H1 (cell line): Measurements from ENCODE around the gene TNF. TPM values are rescaled to one million over a fixed set of nuclear protein-coding genes. Genes with fewer than 3 reads are reported as not detected.

Experiments used
- ASH2L ChIP-seq: fragments of 200-600, 300-600 bp; sonication (generic); IDR thresholded peaks from one replicate; pipeline ENCODE4 v1.7.1; 2017; ENCODE audit warnings: low read length
- MAFK ChIP-seq: IDR thresholded peaks from 2 replicates; pipeline ENCODE4 v1.6.1; 2012; ENCODE audit warnings: low read depth, mild to moderate bottlenecking, improper control_type of control experiment, low read length
- RAD21 ChIP-seq, 2 experiments: IDR thresholded peaks in 1 of 2; conservative IDR thresholded peaks in 1 of 2; 2 replicates each; pipeline ENCODE4 v1.6.1; 2011; ENCODE audit warnings: low read depth in 2 of 2, low read length in 2 of 2, improper control_type of control experiment in 1 of 2, inconsistent platforms in 1 of 2, mild to moderate bottlenecking in 1 of 2, moderate library complexity in 1 of 2
- RBBP5 ChIP-seq: IDR thresholded peaks from 2 replicates; pipeline ENCODE4 v1.7.1; 2012; ENCODE audit warnings: low read depth, mild to moderate bottlenecking, inconsistent platforms, low read length, moderate library complexity, borderline replicate concordance
- SIN3A ChIP-seq, 2 experiments: IDR thresholded peaks in 1 of 2; conservative IDR thresholded peaks in 1 of 2; 2 replicates each; pipeline ENCODE4 v1.6.1; 2011 to 2012; ENCODE audit warnings: low read length in 2 of 2, improper control_type of control experiment in 1 of 2, low read depth in 1 of 2, mild to moderate bottlenecking in 1 of 2
- USF2 ChIP-seq: IDR thresholded peaks from 2 replicates; pipeline ENCODE4 v1.6.1; 2011; ENCODE audit warnings: low read length, improper control_type of control experiment
- ZNF274 ChIP-seq: IDR thresholded peaks from 2 replicates; pipeline ENCODE4 v1.7.0; 2012; ENCODE audit warnings: low read length, borderline replicate concordance; ENCODE audit errors: extremely low read depth
- polyA plus RNA-seq, 7 experiments: library from polyadenylated mRNA; depleted of rRNA in 3 of 7; stranded (reverse) in 5 of 7; unstranded in 2 of 7; fragments of >200 nt in 5 of 7; fragments of 200-250 nt in 2 of 7; gene quantifications; 1 replicate in 5 of 7; 2 replicates in 1 of 7; 4 replicates in 1 of 7; pipeline versions ENCODE4 v1.2.1 to v1.2.3, GENCODE V29; 2011 to 2013; ENCODE audit warnings: missing spikeins in 2 of 7, mixed read lengths in 2 of 7
- total RNA-seq: library from RNA; stranded (reverse); fragmentation: NEBNext Ultra II Directional; extraction: Animal tissue kit (Norgen Biotek cat#: 25700); gene quantifications from 2 replicates; pipeline ENCODE4 v1.2.1, GENCODE V29; 2021
- TF ChIP-seq, protein P1 (sequence below): IDR thresholded peaks from 2 replicates; pipeline ENCODE4 v1.6.1; 2011; ENCODE audit warnings: low read depth, mild to moderate bottlenecking, low read length; ENCODE audit not compliant: insufficient read depth

Gene TNF
- total and polyA plus RNA-seq, 2 of the 8 experiments (the other 6 are each of a cell fraction or from before 2014, with no cell fraction given) = not detected

GRCh38 chr6:31545291-31545690 lies 30.1 kb upstream of the TNF start (continued):
- TF ChIP-seq, protein P1, sequence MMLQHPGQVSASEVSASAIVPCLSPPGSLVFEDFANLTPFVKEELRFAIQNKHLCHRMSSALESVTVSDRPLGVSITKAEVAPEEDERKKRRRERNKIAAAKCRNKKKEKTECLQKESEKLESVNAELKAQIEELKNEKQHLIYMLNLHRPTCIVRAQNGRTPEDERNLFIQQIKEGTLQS = no peak
- TF ChIP-seq RBBP5 (no peak), USF2 (no peak), MAFK (no peak), ZNF274 (no peak), ASH2L (no peak), SIN3A (conservative IDR thresholded peaks at IDR 0.05 in 1 of 2, IDR thresholded peaks at IDR 0.05 in 1 of 2; ENCODE audit: low read depth in 1 of 2, low read length in 2 of 2) (no peak), RAD21 (IDR thresholded peaks at IDR 0.05 in 1 of 2, conservative IDR thresholded peaks at IDR 0.05 in 1 of 2; ENCODE audit: low read depth in 2 of 2, low read length in 2 of 2) (no peak)
